Immature natural killer cell (primary cell): Measurements from ENCODE around the gene ZNF410. TPM values are rescaled to one million over a fixed set of nuclear protein-coding genes. Genes with fewer than 3 reads are reported as not detected.
"Not testable (repeated sequence)": the region's sequence is repeated elsewhere in the genome, so short reads cannot be mapped to it uniquely, and the experiment has no call there.

Experiments used
- DNase-seq, 3 donors: peaks; one replicate each; pipeline ENCODE4 v3.0.0; 2022; ENCODE audit warnings: mixed read lengths in 1 of 3
- H3K27ac Mint-ChIP-seq, 6 donors: one replicate each; pipeline ENCODE4 v1.8.0; 2020; ENCODE audit warnings: mixed read lengths in 6 of 6, mild to moderate bottlenecking in 5 of 6, inconsistent platforms in 4 of 6, moderate library complexity in 3 of 6
- H3K27me3 Mint-ChIP-seq, 3 donors: one replicate each; pipeline ENCODE4 v1.8.0; 2020 to 2021; ENCODE audit warnings: low read depth in 3 of 3, mild to moderate bottlenecking in 3 of 3, mixed read lengths in 3 of 3, moderate library complexity in 3 of 3, inconsistent platforms in 1 of 3
- H3K36me3 Mint-ChIP-seq, 3 donors: one replicate each; pipeline ENCODE4 v1.8.0; 2020; ENCODE audit warnings: mixed read lengths in 3 of 3, inconsistent platforms in 2 of 3, mild to moderate bottlenecking in 2 of 3
- H3K4me1 Mint-ChIP-seq, 2 donors: one replicate each; pipeline ENCODE4 v1.8.0; 2020; ENCODE audit warnings: inconsistent platforms in 2 of 2, mild to moderate bottlenecking in 2 of 2, mixed read lengths in 2 of 2, moderate library complexity in 1 of 2
- H3K4me3 Mint-ChIP-seq, 5 donors: one replicate each; pipeline ENCODE4 v1.8.0; 2020; ENCODE audit warnings: mild to moderate bottlenecking in 5 of 5, mixed read lengths in 5 of 5, inconsistent platforms in 3 of 5, moderate library complexity in 3 of 5
- H3K9me3 Mint-ChIP-seq, 6 donors: one replicate each; pipeline ENCODE4 v1.8.0; 2020; ENCODE audit warnings: mild to moderate bottlenecking in 6 of 6, mixed read lengths in 6 of 6, inconsistent platforms in 4 of 6, moderate library complexity in 3 of 6
- polyA plus RNA-seq, 3 donors: library from polyadenylated mRNA; unstranded; fragments of 300-500 nt; fragmentation: Illumina TruSeq; gene quantifications; one replicate each; pipeline ENCODE4 v1.2.3, GENCODE V29; 2021

Gene ZNF410
- polyA plus RNA-seq, 3 donors from 2014 or later = 72.6 to 88.0 (median 86.1) TPM

GRCh38 chr14:73865534-73866113, 21.0 kb upstream of the ZNF410 start:
- Mint-ChIP-seq H3K4me3 (no peak overlapping the region), H3K36me3 (peaks cover 0 to 9% (median 0%) of the 10 kb centered on the region in 3 donors), H3K27me3 (no peaks in the 10 kb centered on the region), H3K9me3 (no peaks in the 10 kb centered on the region), H3K4me1 (no peaks in the 10 kb centered on the region), H3K27ac (no peak overlapping the region)
- DNase-seq = no peak

GRCh38 chr14:73869754-73870153, 16.9 kb upstream of the ZNF410 start:
- H3K27ac Mint-ChIP-seq, H3K4me3 Mint-ChIP-seq, H3K27me3 Mint-ChIP-seq, H3K36me3 Mint-ChIP-seq, DNase-seq, H3K4me1 Mint-ChIP-seq, H3K9me3 Mint-ChIP-seq: not testable (repeated sequence)

GRCh38 chr14:73870525-73871235, 16.0 kb upstream of the ZNF410 start:
- Mint-ChIP-seq H3K4me3 (no peak overlapping the region), H3K27ac (no peak overlapping the region)

GRCh38 chr14:73873660-73874059, 13.0 kb upstream of the ZNF410 start:
- Mint-ChIP-seq H3K36me3 (no peaks in the 10 kb centered on the region), H3K9me3 (no peaks in the 10 kb centered on the region), H3K27ac (no peak overlapping the region), H3K4me1 (no peaks in the 10 kb centered on the region), H3K27me3 (no peaks in the 10 kb centered on the region), H3K4me3 (no peak overlapping the region)
- DNase-seq = no peak

More at GRCh38 chr14:73870525-73871235, 16.0 kb upstream of the ZNF410 start:
- Mint-ChIP-seq H3K9me3 (no peaks in the 10 kb centered on the region), H3K4me1 (no peaks in the 10 kb centered on the region), H3K36me3 (peaks cover 0 to 4% (median 0%) of the 10 kb centered on the region in 3 donors), H3K27me3 (no peaks in the 10 kb centered on the region)
- DNase-seq = no peak

- Mint-ChIP-seq H3K4me3 (no peak overlapping the region), H3K4me1 (no peaks in the 10 kb centered on the region), H3K27me3 (no peaks in the 10 kb centered on the region), H3K9me3 (no peaks in the 10 kb centered on the region), H3K27ac (no peak overlapping the region), H3K36me3 (no peaks in the 10 kb centered on the region)
- DNase-seq = no peak
These were observed 8.9 kb upstream of the ZNF410 start for GRCh38 chr14:73877790-73878189.

- no peaks in the 10 kb centered on the region for H3K9me3 Mint-ChIP-seq
- no peaks in the 10 kb centered on the region for H3K27me3 Mint-ChIP-seq
- no peak overlapping the region for H3K27ac Mint-ChIP-seq
- H3K4me3 Mint-ChIP-seq = no peak overlapping the region
- no peaks in the 10 kb centered on the region for H3K4me1 Mint-ChIP-seq
- no peaks in the 10 kb centered on the region for H3K36me3 Mint-ChIP-seq
- no peak for DNase-seq
These were observed 8.2 kb upstream of the ZNF410 start for GRCh38 chr14:73878436-73878835.

GRCh38 chr14:73879027-73879426, 7.6 kb upstream of the ZNF410 start:
- Mint-ChIP-seq H3K9me3 (no peaks in the 10 kb centered on the region), H3K4me3 (no peak overlapping the region), H3K4me1 (no peaks in the 10 kb centered on the region), H3K36me3 (no peaks in the 10 kb centered on the region), H3K27me3 (no peaks in the 10 kb centered on the region), H3K27ac (no peak overlapping the region)
- DNase-seq = no peak

GRCh38 chr14:73884438-73885190, 2.0 kb upstream of the ZNF410 start:
- DNase-seq = no peak
- peak overlapping the region; percentile 26 to 98 (median 91) for H3K4me3 Mint-ChIP-seq
- peak overlapping the region; percentile 60 to 99 (median 96) for H3K27ac Mint-ChIP-seq
- H3K4me1 Mint-ChIP-seq = peaks cover 40 to 46% of the 10 kb centered on the region in 2 donors
- no peaks in the 10 kb centered on the region for H3K36me3 Mint-ChIP-seq
- no peaks in the 10 kb centered on the region for H3K9me3 Mint-ChIP-seq
- peaks cover 7 to 9% (median 8%) of the 10 kb centered on the region in 3 donors for H3K27me3 Mint-ChIP-seq

- peaks cover 0 to 3% (median 0%) of the 10 kb centered on the region in 3 donors for H3K36me3 Mint-ChIP-seq
- no peak for DNase-seq
- no peaks in the 10 kb centered on the region for H3K9me3 Mint-ChIP-seq
- peaks cover 7 to 9% (median 8%) of the 10 kb centered on the region in 3 donors for H3K27me3 Mint-ChIP-seq
- peak overlapping the region; percentile 91 to 98 (median 96) for H3K4me3 Mint-ChIP-seq
- H3K4me1 Mint-ChIP-seq = peaks cover 44 to 64% of the 10 kb centered on the region in 2 donors
- peak overlapping the region; percentile 82 to 99 (median 98) for H3K27ac Mint-ChIP-seq
These were observed 608 bp downstream of the ZNF410 start for GRCh38 chr14:73887318-73887616.

GRCh38 chr14:73887694-73888459, 1.2 kb downstream of the ZNF410 start:
- Mint-ChIP-seq H3K4me3 (peak overlapping the region; percentile 91 to 98 (median 96)), H3K9me3 (no peaks in the 10 kb centered on the region), H3K27ac (peak overlapping the region; percentile 82 to 99 (median 98)), H3K27me3 (peaks cover 7 to 9% (median 8%) of the 10 kb centered on the region in 3 donors), H3K4me1 (peaks cover 44 to 64% of the 10 kb centered on the region in 2 donors), H3K36me3 (peaks cover 0 to 3% (median 0%) of the 10 kb centered on the region in 3 donors)
- DNase-seq = no peak

- DNase-seq = no peak
- Mint-ChIP-seq H3K4me3 (peak overlapping the region in 3 of 5 donors; percentile 92 to 98 (median 96)), H3K27ac (peak overlapping the region; percentile 82 to 99 (median 98)), H3K9me3 (no peaks in the 10 kb centered on the region), H3K4me1 (peaks cover 44 to 64% of the 10 kb centered on the region in 2 donors), H3K27me3 (peaks cover 7 to 9% (median 8%) of the 10 kb centered on the region in 3 donors), H3K36me3 (peaks cover 0 to 3% (median 0%) of the 10 kb centered on the region in 3 donors)
These were observed 1.7 kb downstream of the ZNF410 start for GRCh38 chr14:73888460-73888725.

- peaks cover 44 to 64% of the 10 kb centered on the region in 2 donors for H3K4me1 Mint-ChIP-seq
- peaks cover 4 to 7% (median 5%) of the 10 kb centered on the region in 3 donors for H3K36me3 Mint-ChIP-seq
- H3K27ac Mint-ChIP-seq = peak overlapping the region; percentile 76 to 99 (median 96)
- no peak for DNase-seq
- H3K27me3 Mint-ChIP-seq = peaks cover 7 to 9% (median 8%) of the 10 kb centered on the region in 3 donors
- peak overlapping the region in 2 of 5 donors; percentile 33 to 38 for H3K4me3 Mint-ChIP-seq
- no peaks in the 10 kb centered on the region for H3K9me3 Mint-ChIP-seq
These were observed 2.3 kb downstream of the ZNF410 start for GRCh38 chr14:73888971-73889370.

GRCh38 chr14:73889376-73889775, 2.7 kb downstream of the ZNF410 start:
- no peaks in the 10 kb centered on the region for H3K9me3 Mint-ChIP-seq
- peaks cover 44 to 62% of the 10 kb centered on the region in 2 donors for H3K4me1 Mint-ChIP-seq
- no peak for DNase-seq
- H3K27ac Mint-ChIP-seq = peak overlapping the region; percentile 60 to 98 (median 77)
- H3K27me3 Mint-ChIP-seq = peaks cover 7 to 9% (median 8%) of the 10 kb centered on the region in 3 donors
- H3K4me3 Mint-ChIP-seq = no peak overlapping the region
- H3K36me3 Mint-ChIP-seq = peaks cover 6 to 10% (median 9%) of the 10 kb centered on the region in 3 donors
